NCI-H2029 (cell line): ENCODE measurements around the gene UNC13A.
A peak's percentile ranks its signal among the peaks of the same experiment; 100 is the strongest.

Experiments used
- DNase-seq: peaks from one replicate; lab custom pipeline; 2025; lab: John Stamatoyannopoulos, UW

Gene UNC13A

GRCh38 chr19:17669419-17669818 lies 18.7 kb downstream of the UNC13A start:
- no peak for DNase-seq

- no peak for DNase-seq
Observed at GRCh38 chr19:17665058-17665457, 23.1 kb downstream of the UNC13A start.

- DNase-seq: no peak
Observed at GRCh38 chr19:17659996-17660395, 28.2 kb downstream of the UNC13A start.

GRCh38 chr19:17658666-17659065 lies 29.5 kb downstream of the UNC13A start:
- no peak for DNase-seq

GRCh38 chr19:17658240-17658639 lies 29.9 kb downstream of the UNC13A start:
- no peak for DNase-seq

- no peak for DNase-seq
Observed at GRCh38 chr19:17656970-17657369, 31.2 kb downstream of the UNC13A start.

GRCh38 chr19:17655751-17656472 lies 32.2 kb downstream of the UNC13A start:
- DNase-seq: no peak

GRCh38 chr19:17654993-17655392 lies 33.2 kb downstream of the UNC13A start:
- DNase-seq: peak; percentile 14

- DNase-seq: no peak
Observed at GRCh38 chr19:17652627-17653026, 35.5 kb downstream of the UNC13A start.

GRCh38 chr19:17648786-17649185 lies 39.4 kb downstream of the UNC13A start:
- DNase-seq: no peak

- DNase-seq: no peak
Observed at GRCh38 chr19:17648097-17648660, 40.0 kb downstream of the UNC13A start.

- DNase-seq: no peak
Observed at GRCh38 chr19:17647071-17648020, 40.8 kb downstream of the UNC13A start.

- DNase-seq: no peak
Observed at GRCh38 chr19:17646441-17646840, 41.7 kb downstream of the UNC13A start.

- no peak for DNase-seq
Observed at GRCh38 chr19:17645339-17645963, 42.7 kb downstream of the UNC13A start.

GRCh38 chr19:17642656-17643055 lies 45.5 kb downstream of the UNC13A start:
- no peak for DNase-seq

GRCh38 chr19:17641846-17642245 lies 46.3 kb downstream of the UNC13A start:
- no peak for DNase-seq

- no peak for DNase-seq
Observed at GRCh38 chr19:17641181-17641580, 47.0 kb downstream of the UNC13A start.

GRCh38 chr19:17633700-17634099 lies 54.5 kb downstream of the UNC13A start:
- no peak for DNase-seq

- DNase-seq: no peak
Observed at GRCh38 chr19:17632577-17632976, 55.6 kb downstream of the UNC13A start.

GRCh38 chr19:17629760-17630159 lies 58.4 kb downstream of the UNC13A start:
- DNase-seq: no peak

- no peak for DNase-seq
Observed at GRCh38 chr19:17627921-17628320, 60.2 kb downstream of the UNC13A start.

GRCh38 chr19:17627161-17627560 lies 61.0 kb downstream of the UNC13A start:
- DNase-seq: no peak
